Measurements from ENCODE around the gene DCAF5.
"Not testable (repeated sequence)": the region's sequence is repeated elsewhere in the genome, so short reads cannot be mapped to it uniquely, and the experiment has no call there.

DCAF5 gene

DNA sequence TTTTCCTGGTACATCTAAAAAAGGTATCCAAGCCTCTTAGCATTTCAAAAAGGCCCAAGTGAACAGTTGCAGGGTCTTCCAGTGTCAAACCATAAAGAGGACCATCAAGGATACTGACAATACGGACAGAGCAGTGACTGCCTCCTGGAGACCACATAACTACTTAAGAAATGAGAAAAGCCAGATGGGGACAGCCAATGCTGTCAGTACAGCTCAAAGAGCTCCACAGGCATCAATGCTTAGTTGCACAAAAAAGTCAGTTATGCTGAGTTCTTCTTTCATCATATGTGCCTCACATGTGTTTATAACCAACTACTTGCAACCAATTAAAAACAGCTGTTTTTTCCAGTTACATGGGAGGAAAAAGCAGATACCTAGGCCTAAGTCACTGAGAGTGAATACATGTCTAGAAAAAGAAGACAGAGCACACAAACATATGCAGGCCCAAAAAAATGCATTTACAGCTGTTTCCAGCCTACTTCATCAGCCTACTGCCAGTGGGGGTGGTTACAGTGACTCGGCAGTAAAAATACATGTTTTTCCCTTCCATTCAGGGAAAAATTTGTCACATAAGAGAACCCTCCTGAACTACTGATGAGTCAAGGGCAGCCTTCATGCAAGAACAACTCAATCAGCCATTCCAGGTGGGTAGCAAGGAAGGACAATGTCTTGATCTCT, 84.0 kb downstream of the DCAF5 start:
- DNase-seq = no peak

GRCh38 chr14:69066396-69067171, 86.3 kb downstream of the DCAF5 start:
- DNase-seq = no peak

GRCh38 chr14:69065934-69066333, 87.0 kb downstream of the DCAF5 start:
- not testable (repeated sequence) for DNase-seq

DNA sequence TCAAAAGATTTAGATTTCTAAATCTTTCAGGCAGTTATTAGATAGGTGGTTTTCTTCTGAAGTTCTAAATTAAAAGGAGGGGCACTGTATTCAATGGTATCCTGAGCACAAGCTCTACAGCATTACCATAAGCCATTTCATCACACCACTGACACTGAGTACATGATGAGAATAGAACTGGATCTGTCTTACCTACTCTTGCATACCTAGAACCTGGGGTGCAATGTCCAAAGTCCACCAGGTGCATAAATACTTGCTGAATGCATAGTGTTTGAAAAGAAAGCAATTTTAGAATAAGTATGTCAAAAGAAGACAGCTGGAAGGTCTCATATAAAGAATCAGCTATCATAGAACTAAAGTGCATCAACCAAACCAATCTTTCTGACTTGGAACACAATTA, 88.3 kb downstream of the DCAF5 start:
- DNase-seq = no peak

GRCh38 chr14:69059658-69060623, 93.0 kb downstream of the DCAF5 start:
- no peak for DNase-seq

DNA sequence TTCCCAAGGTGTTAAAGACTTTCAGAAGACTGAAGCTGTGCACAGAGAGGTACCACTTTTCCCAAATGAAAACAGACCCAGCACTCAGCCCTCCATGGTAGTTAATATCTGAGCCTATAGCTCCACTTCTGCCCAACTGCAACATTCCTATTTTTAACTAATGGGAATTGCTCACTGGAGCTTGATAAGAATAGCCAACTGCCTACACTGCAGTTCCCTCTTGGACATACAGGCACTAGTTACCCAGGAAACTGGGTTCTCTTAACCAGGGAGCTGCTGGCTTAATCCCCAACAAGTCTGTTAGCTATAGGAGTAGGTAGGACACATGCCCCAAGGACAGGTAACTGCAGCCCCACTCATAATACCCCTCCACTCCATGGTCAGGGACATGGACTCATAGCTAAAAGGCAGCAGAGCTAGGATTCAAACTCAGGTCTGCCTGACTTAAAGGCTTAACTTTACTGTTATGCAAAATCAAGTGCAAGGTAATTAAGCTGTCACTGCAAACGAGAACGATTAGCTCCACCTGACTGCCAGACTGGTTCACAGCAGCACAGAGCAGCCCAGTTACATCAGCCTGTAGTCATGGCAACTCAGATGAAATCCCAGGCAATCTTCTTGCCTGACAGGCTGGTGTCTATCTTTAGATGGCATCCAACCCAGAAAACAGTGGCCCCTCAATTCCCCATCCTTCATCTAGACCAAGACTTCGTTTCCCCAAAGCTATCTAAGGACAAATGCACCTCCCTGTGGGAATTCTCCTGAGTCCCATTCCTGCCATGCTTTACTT, 96.7 kb downstream of the DCAF5 start:
- DNase-seq = no peak

- no peak for DNase-seq
Observed at GRCh38 chr14:69055125-69055524, 97.8 kb downstream of the DCAF5 start.

DNA sequence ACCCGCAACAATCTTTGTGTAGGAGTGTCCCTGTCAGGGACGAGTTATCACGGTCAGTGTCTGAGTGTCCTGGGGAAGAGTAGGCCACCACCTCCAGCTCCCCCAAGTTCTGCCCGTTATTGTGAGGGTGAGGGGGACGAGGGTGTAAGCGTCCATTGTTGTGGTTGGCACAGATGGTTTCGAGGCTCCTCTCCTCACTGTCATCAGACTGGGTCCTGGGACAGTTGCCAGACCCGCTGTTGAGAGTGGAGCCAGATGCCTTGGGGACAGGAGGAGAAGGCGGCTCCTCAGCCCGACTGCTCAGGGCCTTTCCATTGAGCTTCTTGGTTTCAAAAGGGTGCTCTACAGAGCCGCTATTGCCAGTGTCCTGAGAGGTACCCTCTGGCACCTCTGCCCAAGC, 98.9 kb downstream of the DCAF5 start:
- no peak for DNase-seq

- no peak for DNase-seq
Observed at GRCh38 chr14:69052181-69052601, 100.7 kb downstream of the DCAF5 start.

GRCh38 chr14:69050240-69051184, 102.4 kb downstream of the DCAF5 start:
- DNase-seq = no peak

- no peak for DNase-seq
Observed at GRCh38 chr14:69049675-69050074, 103.2 kb downstream of the DCAF5 start.

DNA sequence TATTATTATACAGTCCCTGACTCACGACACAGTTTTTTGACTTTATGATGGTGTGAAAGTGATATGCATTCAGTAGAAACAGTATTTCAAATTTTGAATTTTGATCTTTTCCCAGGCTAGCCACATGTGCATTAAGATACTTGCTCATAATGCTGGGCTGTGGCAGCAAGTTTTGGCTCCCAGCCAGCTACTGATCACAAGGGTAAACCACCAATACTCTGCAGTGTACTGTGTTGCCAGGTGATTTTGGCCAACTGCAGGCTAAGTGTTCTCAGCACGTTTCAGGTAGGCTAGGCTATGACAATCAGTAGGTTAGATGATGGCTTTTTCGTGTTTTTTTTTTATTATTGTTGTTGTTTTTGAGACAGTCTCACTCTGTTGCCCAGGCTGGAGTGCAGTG, 104.5 kb downstream of the DCAF5 start:
- DNase-seq = no peak

DNA sequence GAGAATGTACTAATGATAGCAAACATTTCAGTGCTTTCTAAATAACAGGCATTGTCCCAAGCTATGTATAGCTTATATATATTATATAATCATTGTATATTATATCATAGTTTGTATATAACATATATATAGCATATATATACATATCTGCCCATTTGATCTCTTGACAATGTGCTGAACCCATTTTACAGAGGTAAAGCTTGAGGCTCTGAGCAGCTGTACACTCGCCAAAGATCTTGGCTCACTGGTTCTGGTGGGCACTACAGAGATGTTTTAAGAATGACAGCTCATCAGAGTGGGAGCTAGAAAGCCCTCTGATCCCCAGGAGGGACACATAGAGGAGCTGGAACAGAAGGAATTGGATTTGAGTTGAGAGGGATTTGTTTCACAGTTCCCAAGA, 105.7 kb downstream of the DCAF5 start:
- no peak for DNase-seq

DNA sequence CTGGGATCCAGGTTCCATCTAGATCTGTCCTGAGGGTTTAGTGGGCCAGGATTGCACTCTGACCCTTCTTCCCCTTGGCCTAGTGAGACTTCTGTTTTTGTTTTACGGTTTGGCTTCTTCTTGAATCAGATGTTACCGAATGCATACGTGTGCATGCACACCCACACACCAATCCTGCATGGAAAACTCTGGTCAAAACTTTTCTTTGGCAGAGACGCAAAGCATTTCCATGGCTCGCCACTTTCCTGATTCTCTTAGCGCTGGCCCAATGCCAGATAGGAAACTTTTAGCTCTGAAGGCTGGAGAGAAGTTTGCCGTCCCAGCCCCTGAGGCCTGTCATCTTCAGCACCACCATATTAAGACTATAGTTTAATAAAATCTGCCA, 106.5 kb downstream of the DCAF5 start:
- DNase-seq = peak; percentile 79

DNA sequence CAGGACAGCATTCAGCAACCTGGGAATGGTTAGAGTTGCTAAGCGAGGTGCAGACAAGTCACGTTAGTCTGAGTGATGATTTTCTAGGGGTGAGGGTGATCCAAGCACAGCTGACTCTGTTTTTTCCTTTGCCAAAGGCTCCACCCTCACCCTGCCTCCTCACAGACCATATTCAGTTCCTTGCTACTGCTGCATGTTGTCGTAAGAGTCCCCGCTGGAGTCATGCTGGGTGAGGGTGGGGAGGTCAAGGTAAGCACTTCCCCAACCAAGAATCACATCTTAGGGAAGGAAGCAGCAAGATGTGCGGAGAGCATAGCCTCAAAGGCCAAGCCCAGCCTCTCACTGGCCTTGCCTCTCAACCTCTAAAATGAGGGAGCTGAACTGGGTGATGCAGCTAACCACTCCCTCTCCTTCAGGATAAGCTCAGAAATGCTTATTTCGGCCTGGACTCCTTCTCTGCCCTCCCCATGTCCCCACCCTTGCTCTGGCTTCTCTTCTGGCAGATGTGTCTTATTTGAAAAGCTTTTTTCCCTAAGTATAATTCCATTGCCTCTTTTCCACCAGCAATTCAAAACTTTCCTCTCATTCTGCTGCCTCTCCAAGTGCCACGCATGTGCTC, 107.0 kb downstream of the DCAF5 start:
- peak; percentile 54 for DNase-seq

DNA sequence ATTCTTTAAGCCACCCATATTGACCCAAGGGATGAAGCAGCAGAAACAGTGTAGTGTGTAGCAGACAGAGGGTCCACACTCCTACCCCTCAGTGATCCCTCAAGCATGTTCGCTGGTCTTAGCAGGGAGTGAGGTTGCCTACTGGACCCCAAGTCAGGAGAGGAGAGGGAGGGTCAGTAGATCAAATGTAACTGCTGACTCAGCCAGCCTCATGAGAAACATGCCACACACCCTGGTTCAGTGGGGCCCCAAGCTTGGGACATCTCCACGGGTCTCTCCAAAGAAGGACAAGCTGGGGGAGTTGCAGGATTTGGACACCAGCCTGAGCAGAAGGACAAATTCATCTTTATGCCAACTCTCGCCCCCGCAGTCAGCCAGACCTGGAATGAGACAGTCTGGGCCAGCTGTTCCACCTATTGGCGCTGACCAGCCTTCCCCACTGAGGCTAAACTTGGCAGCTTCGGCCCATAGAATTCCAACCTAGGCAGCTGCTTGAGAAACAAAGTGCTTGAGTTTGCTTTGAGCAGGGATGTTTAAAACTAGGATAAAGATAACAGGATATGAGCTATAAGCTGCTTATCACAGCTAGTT, 107.9 kb downstream of the DCAF5 start:
- peak; percentile 76 for DNase-seq

DNA sequence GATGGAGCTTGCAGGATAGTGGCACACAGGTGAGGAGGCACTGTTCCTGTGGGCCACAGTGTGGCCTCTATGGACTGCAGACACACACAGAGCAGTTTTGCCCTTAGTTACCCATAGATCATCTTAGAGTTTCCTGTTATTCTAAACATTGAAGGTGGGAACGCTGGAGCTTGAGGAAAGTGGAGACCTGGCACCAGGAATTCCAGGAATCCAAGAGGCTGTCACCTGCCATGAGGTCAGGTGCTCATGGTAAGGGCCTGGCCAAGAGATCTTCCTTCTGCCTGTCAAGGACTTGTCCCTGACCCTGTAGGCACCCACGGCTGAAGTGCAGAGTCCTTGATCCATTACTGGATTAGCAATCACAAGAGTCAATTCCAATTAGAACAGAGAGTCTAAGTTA, 108.6 kb downstream of the DCAF5 start:
- no peak for DNase-seq

GRCh38 chr14:69043596-69044260, 109.2 kb downstream of the DCAF5 start:
- no peak for DNase-seq

- no peak for DNase-seq
Observed at GRCh38 chr14:69042787-69043444, 110.0 kb downstream of the DCAF5 start.

All from right hindlimb (tissue), 1 donor.